SK-N-SH (cell line): Measurements from ENCODE around the gene RHOH. TPM values are rescaled to one million over a fixed set of nuclear protein-coding genes. Genes with fewer than 3 reads are reported as not detected.

Experiments used
- CTCF ChIA-PET: fragments of 300-600, 350-600 bp; formaldehyde crosslinking; extraction: SDS; loops from one replicate; lab custom pipeline; 2021; lab: Yijun Ruan, JAX
- POLR2A ChIA-PET: fragments of 350-600 bp; sonication (Branson Sonifier 250); formaldehyde crosslinking; extraction: SDS; loops from one replicate; lab custom pipeline; 2020; ENCODE audit warnings: antibody characterized with exemption, inconsistent platforms; lab: Yijun Ruan, JAX
- DNase-seq: peaks from one replicate; pipeline ENCODE4 v3.0.0; 2012
- H2AFZ ChIP-seq: fragments of 200-600 bp; sonication (generic); 2 replicates; pipeline ENCODE4 v1.8.1; 2016; ENCODE audit warnings: antibody characterized with exemption, mild to moderate bottlenecking, low read depth
- H3F3A ChIP-seq: fragments of 200-600 bp; sonication (generic); replicated peaks from 2 replicates; pipeline ENCODE3; 2016; ENCODE audit warnings: antibody characterized with exemption, mild to moderate bottlenecking; ENCODE audit not compliant: insufficient read depth
- H3K27ac ChIP-seq, 2 experiments: fragments of 200-500 bp in 1 of 2; fragments of 200-600 bp in 1 of 2; sonication (Bioruptor generic) in 1 of 2; sonication (generic), shearing (Covaris generic) in 1 of 2; 2 replicates each; pipeline versions ENCODE4 v1.5.1 to v1.6.1; 2014 to 2016; ENCODE audit warnings: low read depth in 2 of 2, inconsistent platforms in 1 of 2, low read length in 1 of 2, mild to moderate bottlenecking in 1 of 2, mixed read lengths in 1 of 2
- H3K27me3 ChIP-seq: fragments of 200-600 bp; sonication (generic), shearing (Covaris generic); 2 replicates; pipeline ENCODE4 v1.6.1; 2016; ENCODE audit warnings: mixed run types; ENCODE audit not compliant: insufficient read depth
- H3K36me3 ChIP-seq, 2 experiments: fragments of 200-500 bp in 1 of 2; fragments of 200-600 bp in 1 of 2; sonication (Bioruptor generic) in 1 of 2; sonication (generic) in 1 of 2; replicated peaks in 1 of 2; 2 replicates each; pipeline versions ENCODE3 to v1.5.1; 2014 to 2016; ENCODE audit warnings: low read length in 1 of 2, mild to moderate bottlenecking in 1 of 2; ENCODE audit not compliant: insufficient read depth in 2 of 2, control insufficient read depth in 1 of 2
- H3K4me1 ChIP-seq, 2 experiments: fragments of 200-500 bp in 1 of 2; fragments of 200-600 bp in 1 of 2; sonication (Bioruptor generic) in 1 of 2; sonication (generic), shearing (Covaris generic) in 1 of 2; 2 replicates each; pipeline versions ENCODE4 v1.5.1 to v1.6.1; 2014 to 2016; ENCODE audit warnings: low read depth in 1 of 2, low read length in 1 of 2, mixed run types in 1 of 2; ENCODE audit not compliant: insufficient read depth in 2 of 2, control insufficient read depth in 1 of 2
- H3K4me2 ChIP-seq: fragments of 200-600 bp; sonication (generic), shearing (Covaris generic); 2 replicates; pipeline ENCODE4 v1.6.1; 2017; ENCODE audit warnings: mixed run types
- H3K4me3 ChIP-seq, 2 experiments: fragments of 200-500 bp in 1 of 2; fragments of 200-600 bp in 1 of 2; sonication (Bioruptor generic) in 1 of 2; sonication (generic), shearing (Covaris generic) in 1 of 2; 2 replicates each; pipeline versions ENCODE4 v1.5.1 to v1.8.1; 2014 to 2016; ENCODE audit warnings: low read depth in 2 of 2, inconsistent platforms in 1 of 2, low read length in 1 of 2, mild to moderate bottlenecking in 1 of 2, mixed read lengths in 1 of 2, moderate library complexity in 1 of 2
- H3K79me2 ChIP-seq: fragments of 200-600 bp; sonication (generic); 2 replicates; pipeline ENCODE4 v1.8.1; 2017; ENCODE audit warnings: mild to moderate bottlenecking; ENCODE audit not compliant: insufficient read depth
- H3K9ac ChIP-seq: fragments of 200-600 bp; sonication (generic); 2 replicates; pipeline ENCODE4 v1.6.1; 2017; ENCODE audit warnings: mixed run types
- H3K9me2 ChIP-seq: fragments of 200-600 bp; sonication (generic); 2 replicates; pipeline ENCODE4 v1.6.1; 2017; ENCODE audit warnings: mixed run types
- H3K9me3 ChIP-seq: fragments of 200-600 bp; sonication (generic); 2 replicates; pipeline ENCODE4 v1.6.1; 2017; ENCODE audit warnings: mixed run types, mild to moderate bottlenecking, moderate library complexity
- H4K20me1 ChIP-seq: fragments of 200-600 bp; sonication (generic); 2 replicates; pipeline ENCODE4 v1.6.1; 2017; ENCODE audit warnings: mild to moderate bottlenecking, mixed run types; ENCODE audit not compliant: insufficient read depth
- EP300 ChIP-seq, 2 experiments: IDR thresholded peaks; 2 replicates each; pipeline versions ENCODE4 v1.4.0 to v1.6.1; 2012; ENCODE audit warnings: borderline replicate concordance in 1 of 2, low read depth in 1 of 2, low read length in 1 of 2
- EZH2phosphoT487 ChIP-seq: fragments of 200-600 bp; sonication (generic); IDR thresholded peaks from 2 replicates; pipeline ENCODE4 v1.6.1; 2017; ENCODE audit warnings: low read depth, mixed run types, mild to moderate bottlenecking, antibody characterized with exemption, moderate library complexity, borderline replicate concordance
- FOSL2 ChIP-seq: IDR thresholded peaks from 2 replicates; pipeline ENCODE4 v1.4.0; 2012; ENCODE audit warnings: low read depth, mild to moderate bottlenecking, moderate library complexity, borderline replicate concordance
- FOXJ3 ChIP-seq: sonication (generic); formaldehyde crosslinking; IDR thresholded peaks from 2 replicates; pipeline ENCODE4 v1.5.1; 2020; ENCODE audit warnings: mild to moderate bottlenecking, missing genetic modification reagents
- FOXM1 ChIP-seq: IDR thresholded peaks from 2 replicates; pipeline ENCODE4 v1.4.0; 2012; ENCODE audit warnings: low read depth, mild to moderate bottlenecking
- GABPA ChIP-seq: IDR thresholded peaks from 2 replicates; pipeline ENCODE4 v1.4.0; 2012; ENCODE audit warnings: low read depth, mild to moderate bottlenecking
- GATA2 ChIP-seq: sonication (generic); formaldehyde crosslinking; IDR thresholded peaks from 2 replicates; pipeline ENCODE4 v1.5.0; 2020; ENCODE audit warnings: mild to moderate bottlenecking, missing genetic modification reagents
- JUND ChIP-seq: IDR thresholded peaks from 2 replicates; pipeline ENCODE4 v1.4.0; 2012
- MXI1 ChIP-seq: IDR thresholded peaks from 2 replicates; pipeline ENCODE4 v1.6.1; 2012; ENCODE audit warnings: mild to moderate bottlenecking, low read depth, low read length, improper control_type of control experiment
- PBX3 ChIP-seq: IDR thresholded peaks from 2 replicates; pipeline ENCODE4; 2012
- RCOR1 ChIP-seq: fragments of 150-350 bp; IDR thresholded peaks from 2 replicates; pipeline ENCODE4 v1.6.1; 2017; ENCODE audit warnings: antibody characterized with exemption, low read length
- REST ChIP-seq: IDR thresholded peaks from 2 replicates; pipeline ENCODE4 v1.6.1; 2012; ENCODE audit warnings: mild to moderate bottlenecking, low read depth, low read length, moderate library complexity
- RFX5 ChIP-seq: IDR thresholded peaks from 2 replicates; pipeline ENCODE4 v1.6.1; 2012; ENCODE audit warnings: mild to moderate bottlenecking, improper control_type of control experiment, low read length
- RXRA ChIP-seq: IDR thresholded peaks from 2 replicates; pipeline ENCODE4 v1.4.0; 2012; ENCODE audit warnings: low read depth, mild to moderate bottlenecking, borderline replicate concordance
- SIN3A ChIP-seq: IDR thresholded peaks from 2 replicates; pipeline ENCODE4 v1.6.1; 2012; ENCODE audit warnings: low read depth, mild to moderate bottlenecking, low read length, moderate library complexity, borderline replicate concordance
- TAF1 ChIP-seq: IDR thresholded peaks from 2 replicates; pipeline ENCODE4 v1.6.1; 2012; ENCODE audit warnings: low read depth, mild to moderate bottlenecking, low read length, moderate library complexity, borderline replicate concordance
- USF2 ChIP-seq: fragments of 150-350 bp; IDR thresholded peaks from 2 replicates; pipeline ENCODE4 v1.6.1; 2017; ENCODE audit warnings: antibody characterized with exemption, low read length, low read depth, borderline replicate concordance
- YY1 ChIP-seq: IDR thresholded peaks from 2 replicates; pipeline ENCODE4 v1.4.0; 2012; ENCODE audit warnings: low read depth, mild to moderate bottlenecking
- WGBS: methylation state at CpG from one replicate; pipeline ENCODE4 v1.1.6; 2017; ENCODE audit warnings: low lambda C conversion rate; 5-methylcytosine and 5-hydroxymethylcytosine counted together
- polyA plus RNA-seq, 3 experiments: library from polyadenylated mRNA; depleted of rRNA; stranded (reverse); fragments of >200 nt; gene quantifications; 2 replicates each; pipeline ENCODE4 v1.2.3, GENCODE V29; 2012
- TF ChIP-seq, protein P1 (sequence below): fragments of 200-600 bp; sonication (generic); IDR thresholded peaks from 2 replicates; pipeline ENCODE4 v1.6.1; 2017; ENCODE audit warnings: antibody characterized with exemption, mild to moderate bottlenecking, moderate library complexity

Gene RHOH
- polyA plus RNA-seq, 1 of the 3 experiments (the other 2 are of a cell fraction), result not detected

DNA sequence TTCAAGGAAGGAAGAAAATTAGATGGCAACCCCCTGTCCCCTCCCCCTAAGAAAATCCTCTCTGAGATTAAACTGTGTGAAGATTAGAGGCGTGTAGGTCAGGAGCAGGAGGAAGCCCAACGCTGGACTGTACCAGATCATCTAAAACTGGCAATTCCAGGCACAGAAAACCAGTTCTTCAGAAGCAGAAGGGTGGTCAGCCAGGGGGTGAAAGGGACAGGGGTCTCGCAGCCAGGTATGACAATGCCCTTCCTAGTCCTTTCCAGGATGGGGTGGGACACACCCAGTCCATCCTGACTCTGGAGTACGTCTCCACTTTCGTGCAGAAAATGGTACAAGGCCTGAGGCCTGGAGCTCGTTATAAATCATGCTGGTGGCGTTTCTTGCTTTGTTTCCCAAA is 3.3 kb upstream of the RHOH start:
- no peak overlapping the region for H3K27ac ChIP-seq
- H3K4me2 ChIP-seq, result no peak overlapping the region
- ChIA-PET POLR2A (no interaction called here), CTCF (interaction anchor here (1.0 kb wide), 1 partner anchor 137 kb away, joined by 3 read pairs; the partner anchor contains the start of gene N4BP2)
- no peaks in the 10 kb centered on the region for H4K20me1 ChIP-seq
- no peaks in the 10 kb centered on the region for H3K36me3 ChIP-seq
- no peaks in the 10 kb centered on the region; the same call in 1 of the 2 replicates for H3K9me3 ChIP-seq
- H2AFZ ChIP-seq, result no peak overlapping the region
- H3K27me3 ChIP-seq, result no peaks in the 10 kb centered on the region
- no peak for DNase-seq
- no peaks in the 10 kb centered on the region for H3F3A ChIP-seq
- TF ChIP-seq EZH2phosphoT487, result no peak
- no peak for TF ChIP-seq JUND
- no peak for TF ChIP-seq FOXJ3
- no peak for TF ChIP-seq FOXM1
- no peak for TF ChIP-seq RFX5
- TF ChIP-seq YY1, result no peak
- TF ChIP-seq RCOR1, result no peak
- no peak for TF ChIP-seq MXI1
- no peak for TF ChIP-seq GABPA
- no peak overlapping the region for H3K9ac ChIP-seq
- no peaks in the 10 kb centered on the region for H3K79me2 ChIP-seq
- peaks cover 6 to 7% of the 10 kb centered on the region in 2 experiments; a peak in 2 of 4 replicates for H3K4me1 ChIP-seq
- H3K9me2 ChIP-seq, result no peaks in the 10 kb centered on the region
- no peak overlapping the region for H3K4me3 ChIP-seq
- WGBS, result 98% methylated on average over 3 of the region's 7 CpGs

DNA sequence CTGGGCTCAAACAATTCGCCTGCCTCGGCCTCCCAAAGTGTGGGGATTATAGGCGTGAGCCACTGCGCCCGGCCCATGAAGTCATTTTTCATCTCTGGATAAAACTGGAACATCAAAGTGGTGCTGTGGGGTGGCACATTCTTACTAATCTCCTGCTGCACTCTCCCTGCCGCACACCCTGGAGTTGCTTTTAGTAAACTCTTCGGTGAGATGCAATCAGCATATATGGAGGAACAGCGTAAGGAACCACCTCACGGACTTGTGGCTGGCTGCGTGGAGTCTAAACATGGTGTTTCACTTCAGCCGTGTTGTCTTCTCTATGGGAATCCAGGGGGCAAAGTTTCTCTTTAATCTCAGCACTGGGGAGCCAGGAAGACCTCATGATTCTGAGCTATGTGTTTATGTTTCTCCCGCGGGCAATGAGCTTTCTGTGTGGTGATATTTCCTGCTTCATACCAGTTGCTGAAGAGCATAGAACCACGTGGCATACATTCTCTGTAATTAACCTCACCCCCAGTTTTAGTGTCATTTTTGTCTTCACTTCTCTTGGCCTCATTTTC is 2.1 kb upstream of the RHOH start:
- no peak overlapping the region for H3K27ac ChIP-seq
- H3K79me2 ChIP-seq, result no peaks in the 10 kb centered on the region
- H3K4me2 ChIP-seq, result no peak overlapping the region
- peak; percentile 23 for DNase-seq
- WGBS, result 85% methylated on average over 14 of the region's 14 CpGs
- H3K9me3 ChIP-seq, result no peaks in the 10 kb centered on the region; the same call in 1 of the 2 replicates
- H4K20me1 ChIP-seq, result no peaks in the 10 kb centered on the region
- H3F3A ChIP-seq, result no peaks in the 10 kb centered on the region
- no peak overlapping the region for H3K9ac ChIP-seq
- POLR2A ChIA-PET, result no interaction called here
- H3K4me3 ChIP-seq, result no peak overlapping the region
- TF ChIP-seq USF2 (no peak), SIN3A (no peak), FOSL2 (no peak), EP300 (IDR thresholded peaks at IDR 0.05; ENCODE audit: borderline replicate concordance in 1 of 2, low read depth in 1 of 2, low read length in 1 of 2) (no peak), GATA2 (CRISPR knock-in tag) (no peak), FOXM1 (no peak), REST (no peak), PBX3 (no peak), TAF1 (no peak), RXRA (no peak), YY1 (no peak), RCOR1 (no peak)
- TF ChIP-seq, protein P1, sequence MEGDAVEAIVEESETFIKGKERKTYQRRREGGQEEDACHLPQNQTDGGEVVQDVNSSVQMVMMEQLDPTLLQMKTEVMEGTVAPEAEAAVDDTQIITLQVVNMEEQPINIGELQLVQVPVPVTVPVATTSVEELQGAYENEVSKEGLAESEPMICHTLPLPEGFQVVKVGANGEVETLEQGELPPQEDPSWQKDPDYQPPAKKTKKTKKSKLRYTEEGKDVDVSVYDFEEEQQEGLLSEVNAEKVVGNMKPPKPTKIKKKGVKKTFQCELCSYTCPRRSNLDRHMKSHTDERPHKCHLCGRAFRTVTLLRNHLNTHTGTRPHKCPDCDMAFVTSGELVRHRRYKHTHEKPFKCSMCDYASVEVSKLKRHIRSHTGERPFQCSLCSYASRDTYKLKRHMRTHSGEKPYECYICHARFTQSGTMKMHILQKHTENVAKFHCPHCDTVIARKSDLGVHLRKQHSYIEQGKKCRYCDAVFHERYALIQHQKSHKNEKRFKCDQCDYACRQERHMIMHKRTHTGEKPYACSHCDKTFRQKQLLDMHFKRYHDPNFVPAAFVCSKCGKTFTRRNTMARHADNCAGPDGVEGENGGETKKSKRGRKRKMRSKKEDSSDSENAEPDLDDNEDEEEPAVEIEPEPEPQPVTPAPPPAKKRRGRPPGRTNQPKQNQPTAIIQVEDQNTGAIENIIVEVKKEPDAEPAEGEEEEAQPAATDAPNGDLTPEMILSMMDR, result no peak
- H3K9me2 ChIP-seq, result no peaks in the 10 kb centered on the region
- H3K27me3 ChIP-seq, result no peaks in the 10 kb centered on the region
- H3K36me3 ChIP-seq, result no peaks in the 10 kb centered on the region
- peaks cover 6 to 7% of the 10 kb centered on the region in 2 experiments; a peak in 2 of 4 replicates for H3K4me1 ChIP-seq
- CTCF ChIA-PET, result interaction anchor here (1.0 kb wide), 1 partner anchor 138 kb away, joined by 3 read pairs; the partner anchor contains the start of gene N4BP2
- no peak overlapping the region for H2AFZ ChIP-seq
